NCI-H82 treated with DMSO at 0.1 percent for 48 hours (cell line): ENCODE measurements around the gene DMD.
"Not testable (repeated sequence)": the region's sequence is repeated elsewhere in the genome, so short reads cannot be mapped to it uniquely, and the experiment has no call there.

ENCODE experiments used
- DNase-seq: peaks from one replicate; lab custom pipeline; 2025; ENCODE audit not compliant: unreplicated experiment; lab: John Stamatoyannopoulos, UW

The DMD gene

DNA sequence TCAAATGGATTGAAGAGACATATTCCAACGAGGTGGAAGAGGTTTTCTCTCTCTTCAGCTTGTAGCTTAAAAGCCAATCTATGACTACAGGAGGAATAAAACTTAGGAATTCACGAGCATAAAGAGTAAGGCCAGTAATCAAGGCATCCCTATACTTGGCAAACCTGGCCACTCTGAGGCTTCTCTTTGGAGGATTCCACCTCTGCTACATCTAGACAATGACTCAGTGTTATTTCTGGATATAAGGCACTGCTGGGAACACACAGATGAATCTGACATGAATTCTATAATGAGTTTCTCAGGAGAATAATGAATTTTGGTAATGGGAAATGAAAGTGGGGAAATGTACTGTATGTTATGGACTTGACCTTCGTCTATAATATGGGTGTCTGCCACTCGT, 1123.7 kb downstream of the DMD start:
- DNase-seq, result no peak

DNA sequence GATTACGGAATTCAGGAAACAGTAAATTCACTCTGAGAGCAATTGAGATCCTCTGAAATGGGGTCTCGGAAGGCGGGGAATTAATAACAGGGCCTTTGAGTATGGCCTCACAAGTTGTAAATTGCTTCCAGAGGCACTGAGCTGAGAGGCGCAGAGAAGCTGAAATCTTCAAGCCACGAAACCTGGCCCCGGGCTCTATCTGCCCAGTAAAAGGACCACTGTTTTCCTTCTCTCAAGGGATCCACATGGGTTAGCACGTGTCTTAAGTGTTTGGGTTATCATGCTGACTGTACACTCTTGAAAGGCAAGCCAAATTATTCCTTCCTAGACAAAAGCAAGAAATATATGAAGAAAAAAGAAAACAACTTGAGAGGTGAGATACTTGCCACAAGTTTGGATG, 1126.6 kb downstream of the DMD start:
- no peak for DNase-seq

DNA sequence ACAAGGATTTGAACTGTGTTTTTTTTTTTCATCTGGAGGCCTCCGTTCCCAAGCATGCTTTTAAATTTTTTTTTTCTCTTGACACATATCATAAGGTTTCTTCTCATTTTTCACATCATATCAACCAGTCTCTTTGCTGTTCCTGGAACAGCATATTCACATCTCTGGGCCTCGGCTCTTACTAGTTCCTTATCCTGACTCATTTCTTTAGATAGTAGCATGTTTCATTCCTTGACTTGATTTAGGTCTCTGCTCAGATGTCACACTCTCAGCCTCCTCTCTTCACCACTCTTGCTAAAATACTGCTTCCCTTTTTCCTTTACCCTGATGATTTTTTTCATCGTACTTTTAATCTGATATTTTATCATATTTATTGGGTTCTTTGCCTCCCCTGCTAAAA, 1163.1 kb downstream of the DMD start:
- DNase-seq, result no peak

DNA sequence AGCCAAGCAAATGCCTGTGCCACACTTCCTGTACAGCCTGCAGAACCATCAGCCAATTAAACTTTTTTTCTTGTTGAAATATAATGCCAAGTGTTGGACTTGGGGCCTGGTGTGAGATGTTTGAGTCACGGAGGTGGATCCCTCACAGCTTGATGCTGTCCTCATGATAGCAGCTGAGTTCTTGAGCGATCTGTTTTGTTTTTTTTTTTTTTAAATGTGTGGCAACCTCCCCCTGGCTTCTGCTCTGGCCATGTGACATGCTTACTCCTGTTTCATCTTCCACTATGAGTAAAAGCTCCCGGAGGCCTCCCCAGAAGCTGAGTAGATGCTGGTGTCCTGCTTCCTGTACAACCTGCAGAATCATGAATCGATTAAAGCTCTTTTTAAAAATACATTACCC, 1166.2 kb downstream of the DMD start:
- no peak for DNase-seq

DNA sequence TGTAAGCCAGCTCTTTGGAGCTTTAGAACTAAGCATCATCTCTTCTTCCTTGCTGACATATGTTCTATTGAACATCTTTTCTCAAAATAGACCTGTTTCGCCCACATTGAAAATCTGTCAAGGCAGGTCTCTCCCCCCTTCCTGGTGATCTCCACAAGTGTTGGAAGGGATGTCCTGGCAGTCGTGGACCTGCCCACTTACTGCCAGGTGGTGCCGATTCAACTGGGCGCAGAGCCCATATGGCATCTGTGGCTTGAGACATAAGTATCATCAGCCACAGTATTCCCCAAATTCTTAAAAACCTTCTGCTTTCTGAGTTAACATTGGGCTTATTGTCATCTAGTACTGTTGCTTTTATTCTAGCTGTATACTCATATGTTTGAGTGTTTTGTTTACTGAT, 1170.2 kb downstream of the DMD start:
- DNase-seq, result no peak

DNA sequence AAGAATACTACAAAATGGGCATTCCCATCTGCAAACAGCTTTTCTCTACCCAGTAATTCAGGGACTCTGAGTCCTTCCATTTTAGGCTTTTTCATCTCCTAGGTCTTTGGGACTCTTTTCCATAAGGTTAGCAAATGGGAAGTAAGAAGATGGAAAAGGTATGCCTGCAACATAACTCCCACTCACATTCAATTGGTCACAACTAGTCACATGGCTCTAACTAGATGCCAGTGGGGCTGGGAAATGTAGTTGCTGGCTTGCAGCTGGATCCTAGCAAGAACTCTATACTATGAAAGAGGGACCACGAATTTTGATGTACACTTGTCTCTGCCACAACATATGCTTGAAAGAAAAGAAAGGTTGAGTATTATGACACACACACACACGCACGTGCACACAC, 1184.6 kb downstream of the DMD start:
- DNase-seq, result no peak

DNA sequence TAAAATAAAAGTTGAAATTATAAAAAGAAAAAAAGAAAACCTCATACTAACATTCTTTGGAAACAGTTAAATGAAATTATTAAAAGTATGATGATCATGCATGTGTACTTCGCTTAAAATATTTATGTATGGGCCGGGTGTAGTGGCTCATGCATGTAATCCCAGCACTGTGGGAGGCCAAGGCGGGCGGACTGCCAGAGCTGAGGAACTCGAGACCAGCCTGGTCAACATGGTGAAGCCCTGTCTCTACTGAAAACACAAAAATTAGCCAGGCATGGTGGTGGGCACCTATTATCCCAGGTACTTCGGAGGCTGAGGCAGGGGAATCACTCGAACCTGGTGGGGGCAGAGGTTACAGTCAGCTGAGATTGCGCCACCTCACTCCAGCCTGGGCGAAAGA, 1187.3 kb downstream of the DMD start:
- no peak for DNase-seq

DNA sequence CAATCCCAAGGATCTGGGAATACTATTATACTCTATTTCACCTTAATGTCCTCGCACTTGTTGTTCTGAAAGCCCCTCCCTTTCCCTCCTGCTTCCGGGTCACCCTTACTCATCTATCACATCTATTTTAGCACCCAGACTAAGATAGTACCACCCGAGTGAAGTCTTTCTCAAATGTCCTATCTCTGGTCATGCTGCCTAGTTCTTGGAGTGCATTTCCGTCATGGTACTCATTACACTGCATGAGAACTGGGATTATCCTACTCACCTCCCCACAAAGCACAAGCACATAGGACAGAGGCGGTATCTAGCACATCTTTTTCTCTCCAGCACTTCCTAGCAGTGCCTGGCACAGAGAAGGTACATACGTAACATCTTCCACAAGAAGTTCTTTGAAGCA, 1195.2 kb downstream of the DMD start:
- DNase-seq, result no peak

DNA sequence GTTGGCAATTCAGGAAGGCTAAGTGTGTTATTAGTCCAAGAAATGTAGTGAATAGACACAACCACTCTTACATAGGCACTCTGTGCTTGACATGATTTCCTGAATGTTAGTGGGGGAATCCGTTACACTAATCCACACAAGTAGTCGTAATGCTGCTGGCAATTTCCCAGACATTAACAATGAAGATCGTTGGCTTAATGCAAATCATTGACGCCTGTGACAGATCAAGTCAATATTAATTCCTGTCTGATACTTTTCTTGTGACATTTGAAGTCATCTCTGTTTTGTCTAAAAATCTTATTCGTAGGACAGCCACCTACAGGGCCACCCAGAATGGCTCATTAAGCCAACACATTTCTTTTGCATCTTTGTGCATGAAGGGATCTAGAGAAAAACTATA, 1200.4 kb downstream of the DMD start:
- no peak for DNase-seq

DNA sequence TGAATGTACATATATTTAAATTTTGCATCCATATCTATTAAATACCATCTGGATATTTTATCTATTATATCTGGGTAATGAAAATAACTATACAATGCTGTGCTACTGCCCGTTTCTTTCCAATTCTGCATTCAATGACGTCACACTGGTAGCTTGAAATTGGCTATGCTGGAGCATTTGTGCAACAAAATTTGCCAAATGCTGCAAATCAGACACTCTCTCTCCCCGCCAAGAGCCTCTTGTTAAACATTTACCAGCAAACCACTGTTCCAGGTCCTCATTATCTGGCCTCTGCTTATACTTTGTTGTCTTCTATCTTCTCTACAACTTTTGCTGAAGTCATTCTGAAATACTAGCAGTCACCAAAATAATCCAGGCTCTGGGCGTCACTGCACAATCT, 1201.1 kb downstream of the DMD start:
- DNase-seq, result no peak

DNA sequence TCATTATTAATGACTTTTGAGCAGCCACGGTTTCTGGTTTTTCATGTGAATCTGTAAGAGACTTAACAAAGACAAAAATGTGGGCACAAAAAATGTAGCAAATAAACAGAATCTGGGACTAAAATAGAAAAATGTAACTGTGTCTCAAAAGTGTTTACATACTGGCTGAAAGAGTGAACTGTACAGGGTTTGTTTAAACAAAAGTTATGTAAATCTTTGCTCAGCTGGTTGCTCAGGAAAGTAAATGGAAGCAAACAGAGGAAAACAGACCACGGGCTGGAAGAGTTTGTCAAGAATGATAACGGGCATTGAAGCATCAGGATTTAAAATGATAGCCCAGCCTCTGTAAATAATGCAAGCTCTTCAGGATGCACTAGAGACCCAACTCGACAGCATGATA, 1217.7 kb downstream of the DMD start:
- DNase-seq, result no peak

DNA sequence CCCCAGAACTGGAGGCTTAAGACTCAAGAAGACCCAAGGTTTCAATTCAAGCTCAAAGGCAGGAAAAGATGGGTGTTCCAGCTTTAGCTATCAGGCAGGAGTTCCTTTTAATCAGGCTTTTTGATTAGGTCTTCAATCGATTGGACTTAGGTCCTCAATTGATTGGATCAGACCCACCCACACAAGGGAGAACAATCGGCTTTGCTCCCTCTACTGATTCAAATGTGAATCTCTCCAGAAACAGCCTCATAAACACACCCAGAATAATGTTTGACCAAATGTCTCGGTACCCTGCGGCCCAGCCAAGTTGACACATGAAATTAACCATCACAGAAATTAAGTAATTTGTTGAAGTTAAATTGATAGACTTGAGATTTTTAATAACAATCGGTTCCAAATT, 1222.4 kb downstream of the DMD start:
- no peak for DNase-seq

DNA sequence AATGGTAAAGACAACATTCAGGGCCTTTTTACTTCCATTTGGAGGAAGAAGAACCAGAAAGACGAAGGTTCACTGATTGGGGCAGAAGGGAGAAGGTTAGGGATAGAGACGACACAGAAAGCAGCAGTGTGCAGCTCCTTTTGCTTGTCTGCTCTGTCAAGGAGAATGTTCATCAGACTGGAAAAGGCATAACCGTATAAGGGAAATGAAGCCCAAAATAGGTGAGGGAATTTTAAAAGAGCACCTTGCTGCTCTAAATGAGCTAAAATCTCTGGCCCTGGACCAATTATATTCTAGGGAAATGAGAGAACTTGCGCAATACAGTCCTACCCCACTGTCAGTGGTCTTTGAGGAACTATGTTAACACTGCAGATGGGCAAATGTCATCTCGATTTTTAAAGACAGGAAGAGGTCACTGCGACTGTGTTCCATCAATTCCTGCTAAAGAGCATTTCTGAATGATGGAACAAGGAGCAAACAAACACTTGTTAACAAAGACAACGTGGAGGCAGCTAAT, 1229.7 kb downstream of the DMD start:
- no peak for DNase-seq

DNA sequence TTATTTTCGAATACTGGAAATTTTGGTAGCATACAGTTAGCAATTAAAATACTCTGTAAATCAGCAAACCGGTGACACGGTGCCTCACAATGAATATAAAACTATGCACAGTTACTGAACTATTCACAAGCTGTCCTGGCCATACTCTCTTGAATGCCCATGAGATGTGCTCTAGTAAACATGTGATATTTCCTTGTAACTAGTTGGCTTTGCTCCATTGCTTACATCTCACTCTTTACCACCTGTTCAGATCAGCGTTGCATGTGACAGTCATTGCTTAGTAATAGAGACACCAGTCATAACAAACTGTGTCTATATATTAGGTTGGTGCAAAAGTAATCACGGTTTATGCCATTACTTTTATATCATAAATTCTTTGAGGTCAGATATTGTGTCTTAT, 1241.6 kb downstream of the DMD start:
- DNase-seq, result no peak

DNA sequence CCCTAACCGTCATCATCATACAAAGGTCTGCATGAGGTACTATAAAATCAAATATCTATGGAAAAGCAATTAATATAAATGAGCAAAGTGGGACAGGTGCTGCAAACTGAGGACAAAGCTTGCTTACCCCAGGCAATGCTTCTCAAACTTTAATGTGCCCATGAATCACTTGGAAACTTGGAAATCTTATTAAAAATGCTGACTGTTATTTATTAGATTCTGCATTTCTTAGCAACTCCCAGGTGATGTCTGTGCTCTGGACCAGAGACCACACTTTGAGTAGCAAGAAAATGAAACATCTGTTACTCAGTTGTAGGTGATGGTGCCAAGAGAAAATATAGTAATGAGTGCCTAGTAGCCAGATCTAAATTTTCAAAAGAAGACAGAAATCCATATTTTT, 1249.1 kb downstream of the DMD start:
- no peak for DNase-seq

DNA sequence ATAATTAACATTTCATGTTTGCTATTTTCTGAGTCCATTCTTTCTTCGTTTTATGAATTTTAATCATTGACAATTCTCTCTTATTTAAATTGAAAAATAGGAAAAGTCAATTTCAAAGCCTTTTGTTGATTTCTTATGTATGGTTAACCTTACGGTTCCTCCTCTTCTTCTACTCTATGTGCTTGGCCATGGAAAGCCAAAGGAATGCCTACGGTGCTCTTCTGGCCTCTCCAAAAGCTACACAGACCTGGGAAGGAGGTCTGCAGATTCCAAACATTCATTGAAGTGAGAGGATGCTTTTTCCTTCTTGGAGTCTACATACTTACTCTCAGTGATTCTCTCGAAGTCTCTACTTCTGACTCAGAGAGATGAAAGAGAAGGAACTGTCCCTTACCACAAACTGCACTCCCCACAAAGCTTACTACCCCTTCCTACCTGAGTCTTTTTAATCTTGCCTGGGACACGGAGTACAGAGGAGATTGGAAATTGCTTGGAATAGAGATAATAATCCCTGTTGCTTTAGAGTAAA, 1276.4 kb downstream of the DMD start:
- DNase-seq, result no peak

DNA sequence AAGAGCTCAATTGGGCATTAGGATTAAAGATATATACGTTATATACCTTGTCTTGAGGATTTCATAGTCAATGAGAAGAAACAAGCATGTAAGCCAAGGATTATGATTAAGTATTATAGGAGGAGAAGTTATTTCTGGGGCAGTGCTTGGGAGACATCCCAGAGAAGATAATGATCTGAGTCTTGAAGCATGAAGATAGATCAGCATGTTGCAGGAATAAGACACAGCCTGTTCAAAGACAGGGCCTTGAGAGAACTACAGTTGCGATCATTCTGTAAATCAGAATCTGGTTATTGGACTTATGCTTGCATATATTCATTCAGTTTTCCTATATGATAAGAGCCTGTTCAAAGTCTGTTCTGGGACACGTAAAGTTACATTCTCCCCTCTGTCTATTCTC, 1277.3 kb downstream of the DMD start:
- no peak for DNase-seq

DNA sequence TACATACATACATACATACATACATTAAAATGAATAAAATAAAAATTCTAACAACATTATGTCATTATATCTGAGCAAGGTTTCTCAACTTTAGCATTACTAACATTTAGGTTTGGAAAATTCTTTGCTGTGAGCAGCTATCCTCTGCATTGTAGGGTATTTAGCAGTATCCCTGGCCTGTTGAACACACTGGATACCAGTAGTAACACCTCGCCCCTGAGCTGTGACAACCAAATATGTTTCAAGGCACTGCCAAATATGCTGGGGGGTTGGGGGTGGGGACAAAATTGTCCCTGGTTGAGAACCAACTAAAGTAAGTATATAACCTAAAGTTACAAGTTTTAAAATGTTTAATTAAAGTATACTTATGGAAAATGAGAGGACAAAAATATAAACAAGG, 1278.6 kb downstream of the DMD start:
- DNase-seq, result no peak

DNA sequence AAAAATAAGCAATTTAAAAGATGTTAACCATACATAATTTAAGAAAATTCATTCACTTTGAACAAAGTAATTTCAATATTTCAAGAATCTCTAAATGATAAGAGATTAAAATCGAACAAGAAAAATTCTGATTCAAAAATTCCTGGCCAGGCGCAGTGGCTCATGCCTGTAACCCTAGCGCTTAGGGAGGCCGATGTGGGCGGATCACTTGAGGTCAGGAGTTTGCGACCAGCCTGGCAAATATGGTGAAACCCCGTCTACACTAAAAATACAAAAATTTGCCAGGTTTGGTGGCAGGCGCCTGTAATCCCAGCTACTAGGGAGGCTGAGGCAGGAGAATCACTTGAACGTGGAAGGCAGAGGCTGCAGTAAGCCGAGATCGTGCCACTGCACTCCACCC, 1279.0 kb downstream of the DMD start:
- not testable (repeated sequence) for DNase-seq

DNA sequence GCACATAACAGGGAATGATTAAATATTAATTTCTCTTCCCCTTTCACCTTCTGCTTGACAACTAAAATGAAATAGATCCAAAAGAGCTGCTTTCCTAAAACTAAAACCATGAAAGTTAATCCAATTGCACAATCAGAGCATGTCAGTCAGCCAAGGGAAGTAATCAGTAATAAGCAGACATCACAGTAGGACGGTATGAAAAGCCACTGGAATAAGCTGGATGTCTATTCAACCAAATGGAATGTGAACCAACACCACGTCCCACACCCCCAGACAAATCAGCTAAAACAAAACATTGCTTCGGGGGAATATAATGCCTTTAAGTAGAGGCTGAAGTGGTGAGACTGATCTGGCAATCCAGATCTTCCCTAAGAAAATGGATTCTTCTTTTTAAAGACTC, 1280.1 kb downstream of the DMD start:
- DNase-seq, result no peak

DNA sequence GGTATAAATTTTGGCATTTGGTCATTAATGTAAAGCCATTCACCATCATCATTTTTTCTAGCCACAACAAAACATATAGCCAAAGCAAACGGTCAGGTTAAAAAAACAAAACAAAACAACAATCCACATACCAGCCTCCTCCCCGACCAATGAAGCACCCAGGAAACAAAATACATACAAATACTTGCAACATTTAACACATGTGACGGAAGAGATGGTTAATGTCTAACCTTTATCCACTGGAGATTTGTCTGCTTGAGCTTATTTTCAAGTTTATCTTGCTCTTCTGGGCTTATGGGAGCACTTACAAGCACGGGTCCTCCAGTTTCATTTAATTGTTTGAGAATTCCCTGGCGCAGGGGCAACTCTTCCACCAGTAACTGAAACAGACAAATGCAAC, 1282.0 kb downstream of the DMD start:
- no peak for DNase-seq

DNA sequence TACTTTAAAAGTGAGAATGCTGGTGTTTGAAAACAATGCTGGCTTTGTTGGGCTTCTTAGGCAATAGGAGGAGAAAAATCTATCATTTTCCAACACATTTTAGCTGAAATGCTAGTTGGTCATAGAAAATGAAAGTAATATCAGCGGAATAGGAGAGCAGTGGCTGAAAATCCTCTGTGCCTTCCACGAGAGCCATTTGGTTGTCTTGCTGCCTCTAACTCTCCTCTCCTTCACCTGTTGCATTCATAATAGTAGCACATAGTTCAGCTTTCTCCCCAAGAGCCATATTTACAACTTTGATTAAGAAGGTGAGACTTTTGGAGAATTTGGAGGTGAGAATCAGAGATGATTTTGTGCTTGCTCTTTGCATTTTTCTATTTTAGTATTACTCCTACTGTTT, 1290.1 kb downstream of the DMD start:
- DNase-seq, result no peak

DNA sequence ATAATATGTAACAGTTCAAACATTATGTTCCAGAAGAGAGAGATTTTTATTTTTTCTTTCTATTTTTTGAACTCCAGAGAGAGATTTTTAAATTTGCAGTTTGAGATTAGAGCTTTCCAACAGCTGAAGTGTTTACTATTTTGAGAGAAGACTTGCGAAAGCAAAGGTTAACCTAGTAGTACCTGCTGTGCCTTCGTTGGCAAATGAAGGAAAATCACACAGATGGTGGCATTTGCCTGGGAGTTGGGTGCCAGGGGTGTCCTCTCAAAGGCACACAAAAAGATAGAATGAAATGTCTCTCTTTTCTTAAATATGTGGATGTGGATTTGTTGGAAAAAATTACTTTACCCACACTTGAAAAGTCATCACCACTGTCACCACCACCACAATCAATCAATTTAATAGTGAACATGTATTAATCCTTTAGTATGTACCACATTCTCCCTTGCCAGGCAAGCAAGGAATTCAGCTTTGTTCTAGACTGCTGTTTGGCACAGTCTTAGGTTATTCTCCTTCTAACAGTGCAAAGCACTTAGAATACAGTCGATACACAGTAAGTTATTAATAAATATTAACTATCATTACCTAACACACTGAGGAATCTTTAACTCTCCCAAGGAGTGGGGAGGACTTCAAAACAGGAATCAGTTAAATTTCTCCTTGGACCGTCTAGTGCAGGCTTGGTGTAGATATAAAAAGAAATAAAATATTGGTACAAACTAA, 1301.3 kb downstream of the DMD start:
- no peak for DNase-seq
